HFF-Myc (cell line): Measurements from ENCODE around the gene PCDHB5.

Source experiments
- DNase-seq: peaks from one replicate; pipeline ENCODE4 v3.0.0-alpha.2; 2011; ENCODE audit warnings: low read depth; ENCODE audit errors: extremely low read depth
- H3K4me3 ChIP-seq: replicated peaks from 2 replicates; pipeline ENCODE4 v1.5.1; 2011; ENCODE audit warnings: low read depth, mild to moderate bottlenecking, control low read depth, low read length
- CTCF ChIP-seq: IDR thresholded peaks from 2 replicates; pipeline ENCODE4 v1.5.1; 2012; ENCODE audit warnings: mild to moderate bottlenecking, low read depth, low read length, control low read depth; ENCODE audit errors: missing control alignments

The PCDHB5 gene

GRCh38 chr5:141186897-141187512 lies 52.0 kb downstream of the PCDHB5 start, which contains the start of gene PCDHB9:
Gene PCDHB9, plus strand, starts transcription at chr5:141187161. Its CDS starts 158 bp downstream, at chr5:141187319.
- TF ChIP-seq CTCF: peak; percentile 54
- H3K4me3 ChIP-seq: no peak within 1 kb of the TSS
- no peak for DNase-seq
